Fibroblast of lung (primary cell): ENCODE measurements around the gene FOXRED1. TPM values are rescaled to one million over a fixed set of nuclear protein-coding genes. Genes with fewer than 3 reads are reported as not detected.

Source experiments
- DNase-seq, 2 donors: peaks; one replicate each; pipeline versions ENCODE4 v3.0.0 to v3.0.0-alpha.2; 2010; ENCODE audit warnings: low read depth in 2 of 2
- H2AFZ ChIP-seq: 2 replicates; pipeline ENCODE4 v1.5.1; 2012; ENCODE audit warnings: low read length, control low read depth, inconsistent platforms
- H3K27ac ChIP-seq: 2 replicates; pipeline ENCODE4 v1.5.1; 2011; ENCODE audit warnings: low read length, control low read depth; ENCODE audit not compliant: insufficient read depth
- H3K27me3 ChIP-seq: 2 replicates; pipeline ENCODE4 v1.5.1; 2011; ENCODE audit warnings: mild to moderate bottlenecking, low read length; ENCODE audit not compliant: control insufficient read depth, insufficient read depth
- H3K36me3 ChIP-seq: 2 replicates; pipeline ENCODE4 v1.5.1; 2011; ENCODE audit warnings: low read length; ENCODE audit not compliant: control insufficient read depth, insufficient read depth
- H3K4me1 ChIP-seq: 2 replicates; pipeline ENCODE4 v1.5.1; 2011; ENCODE audit warnings: low read length; ENCODE audit not compliant: control insufficient read depth, insufficient read depth; ENCODE audit errors: extremely low read depth
- H3K4me2 ChIP-seq: 2 replicates; pipeline ENCODE4 v1.5.1; 2011; ENCODE audit warnings: low read length, control low read depth; ENCODE audit not compliant: insufficient read depth; ENCODE audit errors: extremely low read depth
- H3K4me3 ChIP-seq, 4 experiments: fragments of 200-600 bp in 1 of 4; sonication (generic) in 1 of 4; replicated peaks in 1 of 4; 2 replicates each; pipeline ENCODE4 v1.5.1; 2011 to 2016; ENCODE audit warnings: low read length in 4 of 4, low read depth in 3 of 4, mild to moderate bottlenecking in 3 of 4, control low read depth in 2 of 4, inconsistent platforms in 1 of 4, mixed read lengths in 1 of 4; ENCODE audit not compliant: insufficient read depth in 1 of 4; ENCODE audit errors: control extremely low read depth in 1 of 4
- H3K79me2 ChIP-seq: 2 replicates; pipeline ENCODE4 v1.5.1; 2012; ENCODE audit warnings: mild to moderate bottlenecking, low read length, inconsistent platforms; ENCODE audit not compliant: control insufficient read depth, insufficient read depth
- H3K9ac ChIP-seq: 2 replicates; pipeline ENCODE4 v1.5.1; 2011; ENCODE audit warnings: mild to moderate bottlenecking, low read length, control low read depth; ENCODE audit not compliant: insufficient read depth
- H3K9me3 ChIP-seq: 2 replicates; pipeline ENCODE4 v1.5.1; 2012; ENCODE audit warnings: low read depth, low read length; ENCODE audit not compliant: control insufficient read depth, insufficient read depth
- H4K20me1 ChIP-seq: 2 replicates; pipeline ENCODE4 v1.5.1; 2011; ENCODE audit warnings: low read length; ENCODE audit not compliant: control insufficient read depth, insufficient read depth; ENCODE audit errors: extremely low read depth
- CTCF ChIP-seq, 2 donors: IDR thresholded peaks in 1 of 2; conservative IDR thresholded peaks in 1 of 2; 1 replicate in 1 of 2; 2 replicates in 1 of 2; pipeline ENCODE4 v1.5.1; 2011 to 2012; ENCODE audit warnings: low read length in 2 of 2, control low read depth in 1 of 2, inconsistent platforms in 1 of 2, low read depth in 1 of 2, mild to moderate bottlenecking in 1 of 2
- EZH2 ChIP-seq: IDR thresholded peaks from 2 replicates; pipeline ENCODE4 v1.5.1; 2012; ENCODE audit warnings: low read length, control low read depth, mild to moderate bottlenecking; ENCODE audit errors: missing control alignments
- polyA plus RNA-seq, 2 donors: library from polyadenylated mRNA; depleted of rRNA in 1 of 2; stranded (reverse) in 1 of 2; unstranded in 1 of 2; fragments of >200 nt; gene quantifications; 2 replicates each; pipeline ENCODE4 v1.2.1, GENCODE V29; 2011 to 2012; ENCODE audit warnings: missing spikeins in 1 of 2
- total RNA-seq: library from RNA; depleted of rRNA; stranded (reverse); fragments of >200 nt; gene quantifications from 2 replicates; pipeline ENCODE4 v1.2.1, GENCODE V29; 2014

FOXRED1 gene
- total and polyA plus RNA-seq, 2 donors (not counting 1 experiment from before 2014, with no cell fraction given), result 8.6 to 8.8 TPM

- Histone ChIP-seq H2AFZ (peak within 1 kb of the TSS; percentile 99), H3K27ac (peak within 1 kb of the TSS; percentile 83), H3K79me2 (no peaks in the 10 kb centered on the region), H3K4me1 (peaks cover 4% of the 10 kb centered on the region), H3K9me3 (no peaks in the 10 kb centered on the region), H3K36me3 (no peaks in the 10 kb centered on the region), H3K27me3 (no peaks in the 10 kb centered on the region), H3K4me2 (peak within 1 kb of the TSS; percentile 94), H4K20me1 (no peaks in the 10 kb centered on the region), H3K4me3 (peak within 1 kb of the TSS; percentile 69 to 87 (median 78)), H3K9ac (peak within 1 kb of the TSS; percentile 72)
- TF ChIP-seq CTCF (conservative IDR thresholded peaks at IDR 0.05 in 1 of 2, IDR thresholded peaks at IDR 0.05 in 1 of 2; ENCODE audit: low read depth in 1 of 2, low read length in 2 of 2) (no peak), EZH2 (no peak)
- peak; percentile 89 to 90 for DNase-seq
Observed at GRCh38 chr11:126303623-126304456, 34.9 kb downstream of the FOXRED1 start, which contains the start of gene DCPS. DCPS (plus strand) TSS chr11:126304060; CDS start chr11:126304081, 21 bp downstream.

- Histone ChIP-seq H3K36me3 (no peaks in the 10 kb centered on the region), H3K4me3 (peak overlapping the region; percentile 69 to 87 (median 78)), H3K9ac (no peak overlapping the region), H3K4me1 (peaks cover 4% of the 10 kb centered on the region), H4K20me1 (no peaks in the 10 kb centered on the region), H3K4me2 (peak overlapping the region; percentile 94), H3K27ac (peak overlapping the region; percentile 83), H3K27me3 (no peaks in the 10 kb centered on the region), H3K9me3 (no peaks in the 10 kb centered on the region), H3K79me2 (no peaks in the 10 kb centered on the region), H2AFZ (peak overlapping the region; percentile 99)
- DNase-seq, result no peak
- TF ChIP-seq EZH2 (no peak), CTCF (conservative IDR thresholded peaks at IDR 0.05 in 1 of 2, IDR thresholded peaks at IDR 0.05 in 1 of 2; ENCODE audit: low read depth in 1 of 2, low read length in 2 of 2) (no peak)
Observed at GRCh38 chr11:126304457-126305075, 35.6 kb downstream of the FOXRED1 start.

GRCh38 chr11:126305699-126306098, 36.7 kb downstream of the FOXRED1 start:
- H3K27me3 ChIP-seq, result no peaks in the 10 kb centered on the region
- peaks cover 3% of the 10 kb centered on the region for H3K36me3 ChIP-seq
- H3K9ac ChIP-seq, result no peak overlapping the region
- no peak overlapping the region for H3K4me3 ChIP-seq
- peaks cover 4% of the 10 kb centered on the region for H3K4me1 ChIP-seq
- H3K4me2 ChIP-seq, result no peak overlapping the region
- no peaks in the 10 kb centered on the region for H3K9me3 ChIP-seq
- H4K20me1 ChIP-seq, result no peaks in the 10 kb centered on the region
- no peak overlapping the region for H3K27ac ChIP-seq
- H2AFZ ChIP-seq, result no peak overlapping the region
- no peak for DNase-seq
- TF ChIP-seq EZH2 (no peak), CTCF (conservative IDR thresholded peaks at IDR 0.05 in 1 of 2, IDR thresholded peaks at IDR 0.05 in 1 of 2; ENCODE audit: low read depth in 1 of 2, low read length in 2 of 2) (no peak)
- H3K79me2 ChIP-seq, result no peaks in the 10 kb centered on the region
